SU-DHL-6 (cell line): ENCODE results near the gene PFKFB2.

ENCODE experiments used
- CTCF ChIP-seq: fragments of 200-600 bp; sonication (generic); IDR thresholded peaks from one replicate; pipeline ENCODE4 v1.5.1; 2017; ENCODE audit warnings: antibody characterized with exemption, mild to moderate bottlenecking, low read length, moderate library complexity; ENCODE audit not compliant: insufficient read depth, poor library complexity, severe bottlenecking
- EZH2phosphoT487 ChIP-seq: fragments of 200-600 bp; sonication (generic), shearing (Covaris generic); conservative IDR thresholded peaks from 2 replicates; pipeline ENCODE4 v1.6.1; 2018; ENCODE audit warnings: mild to moderate bottlenecking, antibody characterized with exemption, low read length, moderate library complexity, mixed read lengths

DNA sequence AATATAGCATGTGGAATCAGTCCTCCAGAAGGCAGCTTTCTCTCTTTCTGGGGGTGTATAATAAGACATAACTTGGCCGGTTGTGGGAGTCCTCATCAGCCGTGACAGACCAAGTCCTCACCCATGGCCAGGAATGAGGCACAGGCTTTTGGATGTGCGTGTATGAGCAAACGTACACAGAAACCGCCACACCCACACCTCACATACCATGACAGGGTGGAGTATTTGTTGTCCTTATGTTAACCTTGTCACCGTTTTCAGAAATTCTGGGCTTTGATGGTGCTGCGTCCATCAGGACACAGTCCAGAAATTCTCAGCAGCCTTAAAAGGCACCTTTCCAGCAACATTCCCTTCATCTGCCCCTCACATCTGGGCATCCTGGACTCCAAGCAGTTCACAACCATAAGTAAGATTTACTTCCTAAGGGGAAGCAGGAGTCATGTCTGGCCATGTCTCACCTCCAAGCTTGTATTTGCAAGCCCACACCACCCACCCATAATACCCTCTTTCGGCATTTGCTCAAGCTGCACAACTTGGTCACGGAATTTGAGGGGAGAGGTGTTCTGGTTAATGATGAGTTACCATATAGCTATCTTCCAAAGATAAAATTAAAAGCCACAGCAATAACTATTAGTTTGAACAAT is 32.9 kb upstream of the PFKFB2 start:
- TF ChIP-seq CTCF (no peak), EZH2phosphoT487 (no peak)
